Ramos (cell line): ENCODE data around the gene AKR1D1.
"Not testable (repeated sequence)": the region's sequence is repeated elsewhere in the genome, so short reads cannot be mapped to it uniquely, and the experiment has no call there.

ENCODE experiments used
- in situ Hi-C: fragments of 300-500 bp; cut with MboI; formaldehyde crosslinking; loops from one replicate; pipeline ENCODE4 v1.14.3; 2022; ENCODE audit warnings: low sequenced_read_pairs; ENCODE audit not compliant: unreplicated experiment

Gene AKR1D1

GRCh38 chr7:138116141-138116540 is 39.9 kb downstream of the AKR1D1 start:
- in situ Hi-C loops = no loop called here

GRCh38 chr7:138116892-138117291 is 40.6 kb downstream of the AKR1D1 start:
- in situ Hi-C loops = no loop called here

GRCh38 chr7:138120140-138120827 is 44.0 kb downstream of the AKR1D1 start:
- in situ Hi-C loops = no loop called here

GRCh38 chr7:138122162-138122561 is 45.9 kb downstream of the AKR1D1 start:
- in situ Hi-C loops = no loop called here

GRCh38 chr7:138125119-138125518 is 48.9 kb downstream of the AKR1D1 start:
- in situ Hi-C loops = no loop called here

GRCh38 chr7:138125598-138126111 is 49.4 kb downstream of the AKR1D1 start:
- in situ Hi-C loops = no loop called here

- in situ Hi-C loops = no loop called here
These were observed 50.7 kb downstream of the AKR1D1 start for GRCh38 chr7:138126928-138127327.

GRCh38 chr7:138127996-138128395 is 51.7 kb downstream of the AKR1D1 start:
- in situ Hi-C loops = no loop called here

GRCh38 chr7:138129551-138130165 is 53.4 kb downstream of the AKR1D1 start:
- in situ Hi-C loops = no loop called here

- in situ Hi-C loops = no loop called here
These were observed 61.3 kb downstream of the AKR1D1 start for GRCh38 chr7:138137423-138138171.

GRCh38 chr7:138138244-138138643 is 62.0 kb downstream of the AKR1D1 start:
- in situ Hi-C loops = no loop called here

GRCh38 chr7:138142583-138143201 is 66.4 kb downstream of the AKR1D1 start:
- in situ Hi-C loops = no loop called here

GRCh38 chr7:138144958-138145357 is 68.7 kb downstream of the AKR1D1 start:
- in situ Hi-C loops = no loop called here

GRCh38 chr7:138146221-138146620 is 70.0 kb downstream of the AKR1D1 start:
- in situ Hi-C loops = not testable (repeated sequence)

GRCh38 chr7:138146757-138147734 is 70.8 kb downstream of the AKR1D1 start:
- in situ Hi-C loops = not testable (repeated sequence)

- in situ Hi-C loops = loop anchor here (10.0 kb wide), 1 partner anchor 583 kb away; no protein-coding TSS in a partner anchor
These were observed 75.7 kb downstream of the AKR1D1 start for GRCh38 chr7:138151731-138152577.

GRCh38 chr7:138154661-138155060 is 78.4 kb downstream of the AKR1D1 start:
- in situ Hi-C loops = loop anchor here (10.0 kb wide), 1 partner anchor 580 kb away; no protein-coding TSS in a partner anchor

GRCh38 chr7:138157702-138158101 is 81.4 kb downstream of the AKR1D1 start:
- in situ Hi-C loops = loop anchor here (10.0 kb wide), 1 partner anchor 577 kb away; no protein-coding TSS in a partner anchor
